Glomerular endothelial cell (primary cell): ENCODE measurements around the gene CAMK4. TPM values are rescaled to one million over a fixed set of nuclear protein-coding genes. Genes with fewer than 3 reads are reported as not detected.

Experiments used
- DNase-seq: peaks from one replicate; pipeline ENCODE4 v3.0.0-alpha.2; 2011; ENCODE audit warnings: low read depth, low spot score; ENCODE audit errors: extremely low read depth
- total RNA-seq: library from RNA; depleted of rRNA; stranded (reverse); fragments of >200 nt; gene quantifications from 2 replicates; pipeline ENCODE4 v1.2.3, GENCODE V29; 2015

The CAMK4 gene
- total RNA-seq, 1 donor from 2014 or later: 5.8 TPM

GRCh38 chr5:111412593-111412992 is 188.4 kb downstream of the CAMK4 start:
- no peak for DNase-seq

- DNase-seq: no peak
Measured at GRCh38 chr5:111415053-111415452, 190.9 kb downstream of the CAMK4 start.

- DNase-seq: no peak
Measured at GRCh38 chr5:111422245-111422644, 198.1 kb downstream of the CAMK4 start.

- no peak for DNase-seq
Measured at GRCh38 chr5:111422747-111423720, 198.8 kb downstream of the CAMK4 start.

GRCh38 chr5:111425205-111425604 is 201.0 kb downstream of the CAMK4 start:
- DNase-seq: no peak

GRCh38 chr5:111427762-111428161 is 203.6 kb downstream of the CAMK4 start:
- DNase-seq: no peak

- DNase-seq: no peak
Measured at GRCh38 chr5:111432883-111433536, 208.8 kb downstream of the CAMK4 start.

- DNase-seq: no peak
Measured at GRCh38 chr5:111434800-111435199, 210.6 kb downstream of the CAMK4 start.

GRCh38 chr5:111439473-111440075 is 215.4 kb downstream of the CAMK4 start:
- no peak for DNase-seq

- DNase-seq: no peak
Measured at GRCh38 chr5:111447099-111447498, 222.9 kb downstream of the CAMK4 start.

GRCh38 chr5:111447822-111448221 is 223.6 kb downstream of the CAMK4 start:
- no peak for DNase-seq

GRCh38 chr5:111453295-111453694 is 229.1 kb downstream of the CAMK4 start:
- no peak for DNase-seq

GRCh38 chr5:111453747-111454146 is 229.6 kb downstream of the CAMK4 start:
- DNase-seq: no peak

GRCh38 chr5:111454198-111454622 is 230.0 kb downstream of the CAMK4 start:
- no peak for DNase-seq

GRCh38 chr5:111454776-111455175 is 230.6 kb downstream of the CAMK4 start:
- DNase-seq: no peak

GRCh38 chr5:111461255-111461671 is 237.1 kb downstream of the CAMK4 start:
- DNase-seq: no peak

GRCh38 chr5:111461934-111462333 is 237.8 kb downstream of the CAMK4 start:
- no peak for DNase-seq

- DNase-seq: no peak
Measured at GRCh38 chr5:111463311-111463710, 239.1 kb downstream of the CAMK4 start.

GRCh38 chr5:111469293-111469896 is 245.2 kb downstream of the CAMK4 start:
- no peak for DNase-seq

GRCh38 chr5:111469903-111470302 is 245.7 kb downstream of the CAMK4 start:
- no peak for DNase-seq

GRCh38 chr5:111472096-111472495 is 247.9 kb downstream of the CAMK4 start:
- no peak for DNase-seq
